ENCODE data around the gene IDS. TPM values are rescaled to one million over a fixed set of nuclear protein-coding genes. Genes with fewer than 3 reads are reported as not detected.

Gene IDS
- total RNA-seq, 1 experiment from 2014 or later = 263 TPM

DNA sequence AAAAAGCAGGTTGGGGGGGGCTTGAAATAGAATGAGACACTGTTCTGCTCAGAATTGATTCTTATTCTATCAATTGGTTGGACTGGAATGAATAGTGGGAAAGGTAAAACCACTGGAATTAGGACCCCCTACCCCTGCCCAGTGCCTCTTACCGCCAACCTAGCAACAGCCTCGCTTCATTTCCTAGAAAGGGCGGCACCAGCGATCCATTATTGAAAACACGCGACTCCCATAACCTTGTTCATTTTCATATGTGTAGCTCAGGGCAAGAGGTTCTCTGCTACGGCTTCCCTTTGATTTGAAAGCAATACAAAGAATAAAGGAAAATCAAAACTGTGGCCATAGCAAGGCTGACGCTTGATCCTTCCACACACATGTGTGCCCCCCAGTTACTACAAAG, 33.7 kb downstream of the IDS start:
- no peak for DNase-seq
- H3K9ac ChIP-seq (ENCODE audit: low read length) = no peak overlapping the region
- H3K36me3 ChIP-seq (ENCODE audit: insufficient read depth, low read length) = no peaks in the 10 kb centered on the region
- no peak overlapping the region for H3K27ac ChIP-seq (ENCODE audit: low read length)
- H2AFZ ChIP-seq (ENCODE audit: low read length) = no peak overlapping the region
- peaks cover 6% of the 10 kb centered on the region; the same call in 1 of the 2 replicates for H3K4me1 ChIP-seq (ENCODE audit: low read length)
- H3K79me2 ChIP-seq (ENCODE audit: low read length) = no peaks in the 10 kb centered on the region
- H3K4me3 ChIP-seq (ENCODE audit: low read length) = no peak overlapping the region
- no peaks in the 10 kb centered on the region for H4K20me1 ChIP-seq (ENCODE audit: insufficient read depth, low read depth, low read length)
- H3K4me2 ChIP-seq (ENCODE audit: low read depth, low read length, poor library complexity, severe bottlenecking) = no peak overlapping the region
- no peaks in the 10 kb centered on the region for H3K9me3 ChIP-seq (ENCODE audit: low read length)
- no peaks in the 10 kb centered on the region for H3K9me2 ChIP-seq (replicated peaks; ENCODE audit: insufficient read depth, low read length)
- H3K27me3 ChIP-seq (ENCODE audit: low read length) = no peaks in the 10 kb centered on the region

DNA sequence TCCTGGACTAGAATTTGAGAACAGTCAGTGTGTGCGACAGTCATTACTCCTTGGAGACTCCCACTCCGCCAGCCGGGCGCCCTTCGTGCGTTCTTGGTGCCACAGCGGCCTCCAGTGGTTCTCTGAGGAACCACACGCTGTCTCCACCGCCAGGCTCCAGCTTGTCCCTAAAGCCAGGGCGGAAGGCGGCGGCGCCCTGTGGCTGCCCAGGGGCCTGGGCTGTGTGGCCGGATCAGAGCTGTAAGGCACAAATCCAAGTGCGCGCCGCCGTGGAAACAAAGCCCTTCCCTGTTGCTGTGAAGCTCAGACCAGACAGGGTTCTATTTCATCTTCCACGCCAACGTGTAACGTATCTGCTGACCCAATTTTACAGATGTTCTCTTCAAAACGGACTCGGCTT, 34.2 kb downstream of the IDS start:
- H3K79me2 ChIP-seq (ENCODE audit: low read length) = no peaks in the 10 kb centered on the region
- peak; percentile 87 for DNase-seq
- H3K4me1 ChIP-seq (ENCODE audit: low read length) = peaks cover 6% of the 10 kb centered on the region; the same call in 1 of the 2 replicates
- H4K20me1 ChIP-seq (ENCODE audit: insufficient read depth, low read depth, low read length) = no peaks in the 10 kb centered on the region
- no peaks in the 10 kb centered on the region for H3K36me3 ChIP-seq (ENCODE audit: insufficient read depth, low read length)
- H3K9me2 ChIP-seq (replicated peaks; ENCODE audit: insufficient read depth, low read length) = no peaks in the 10 kb centered on the region
- H3K4me3 ChIP-seq (ENCODE audit: low read length) = no peak overlapping the region
- no peaks in the 10 kb centered on the region for H3K27me3 ChIP-seq (ENCODE audit: low read length)
- H3K9me3 ChIP-seq (ENCODE audit: low read length) = no peaks in the 10 kb centered on the region
- H3K9ac ChIP-seq (ENCODE audit: low read length) = no peak overlapping the region
- H3K27ac ChIP-seq (ENCODE audit: low read length) = no peak overlapping the region
- H2AFZ ChIP-seq (ENCODE audit: low read length) = no peak overlapping the region
- no peak overlapping the region for H3K4me2 ChIP-seq (ENCODE audit: low read depth, low read length, poor library complexity, severe bottlenecking)

DNA sequence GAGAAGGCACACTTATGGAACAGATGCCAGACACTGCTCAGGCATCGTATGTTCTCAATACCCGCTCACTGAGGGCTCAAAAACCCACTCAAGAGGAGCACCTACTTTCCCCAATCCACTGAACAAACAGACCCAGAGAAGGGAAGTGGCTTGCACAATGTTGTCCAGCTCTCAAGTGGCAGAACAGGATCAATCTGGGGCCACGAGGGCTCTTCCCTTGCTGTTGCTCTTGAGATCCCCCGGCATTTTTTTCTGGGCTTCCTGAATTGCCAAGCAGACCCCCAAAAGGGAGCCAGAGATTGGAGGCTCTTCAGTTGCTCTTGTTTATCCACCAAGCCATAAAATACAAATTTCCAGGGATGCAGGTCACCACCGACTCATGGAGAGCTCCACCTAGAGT, 35.7 kb downstream of the IDS start:
- Histone ChIP-seq H3K4me1 (ENCODE audit: low read length) (peaks cover under 1% of the 10 kb centered on the region; the same call in 1 of the 2 replicates), H3K79me2 (ENCODE audit: low read length) (no peaks in the 10 kb centered on the region), H3K9me3 (ENCODE audit: low read length) (no peaks in the 10 kb centered on the region), H4K20me1 (ENCODE audit: insufficient read depth, low read depth, low read length) (no peaks in the 10 kb centered on the region), H3K4me2 (ENCODE audit: low read depth, low read length, poor library complexity, severe bottlenecking) (no peak overlapping the region), H3K9ac (ENCODE audit: low read length) (no peak overlapping the region), H3K4me3 (ENCODE audit: low read length) (no peak overlapping the region), H3K27me3 (ENCODE audit: low read length) (no peaks in the 10 kb centered on the region), H3K9me2 (replicated peaks; ENCODE audit: insufficient read depth, low read length) (no peaks in the 10 kb centered on the region), H3K36me3 (ENCODE audit: insufficient read depth, low read length) (no peaks in the 10 kb centered on the region), H2AFZ (ENCODE audit: low read length) (no peak overlapping the region), H3K27ac (ENCODE audit: low read length) (no peak overlapping the region)
- DNase-seq = no peak

DNA sequence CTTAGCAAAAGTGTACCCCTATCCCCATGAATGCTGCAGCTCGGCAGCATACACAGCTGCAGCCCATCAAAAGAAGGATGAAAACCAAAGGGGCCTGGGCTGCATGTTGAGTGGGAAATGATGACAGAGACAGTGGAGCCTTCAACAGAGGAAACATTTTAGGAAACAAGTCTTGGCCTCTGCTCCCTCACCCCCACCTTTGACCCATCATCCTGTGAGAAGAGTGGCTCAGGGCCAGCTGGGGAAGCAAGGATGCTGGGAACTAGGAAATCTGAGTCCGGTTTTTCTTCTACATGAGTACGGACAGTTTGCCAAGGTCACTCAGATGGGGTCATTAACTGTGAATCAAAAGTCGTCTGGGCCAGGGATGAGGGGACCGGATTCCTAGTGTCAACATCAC, 37.2 kb downstream of the IDS start:
- Histone ChIP-seq H3K9me2 (replicated peaks; ENCODE audit: insufficient read depth, low read length) (no peaks in the 10 kb centered on the region), H3K4me2 (ENCODE audit: low read depth, low read length, poor library complexity, severe bottlenecking) (no peak overlapping the region)
- DNase-seq = no peak

DNA sequence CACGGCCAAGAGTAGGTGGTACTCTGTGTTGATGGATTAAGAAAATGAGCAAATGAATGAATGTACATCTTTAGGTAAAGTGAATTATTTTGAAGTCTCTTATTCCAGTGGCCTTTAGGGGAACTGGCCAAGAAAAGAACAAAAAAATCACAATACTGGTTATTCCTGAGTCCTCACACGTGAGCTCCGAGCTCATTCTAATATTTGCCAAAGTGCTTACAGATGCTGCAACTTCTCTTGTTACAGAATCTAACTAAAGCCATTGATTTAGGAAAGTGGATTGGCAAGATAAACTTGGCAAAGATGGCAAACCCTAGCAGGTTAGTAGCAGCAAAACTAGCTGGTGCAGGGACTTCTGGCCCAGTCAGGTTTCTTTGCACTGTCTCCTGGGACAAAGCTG, 37.6 kb downstream of the IDS start:
- no peak overlapping the region for H3K4me3 ChIP-seq (ENCODE audit: low read length)
- DNase-seq = no peak
- no peak overlapping the region for H3K4me2 ChIP-seq (ENCODE audit: low read depth, low read length, poor library complexity, severe bottlenecking)
- no peaks in the 10 kb centered on the region for H3K9me2 ChIP-seq (replicated peaks; ENCODE audit: insufficient read depth, low read length)
- H3K4me1 ChIP-seq (ENCODE audit: low read length) = no peaks in the 10 kb centered on the region
- no peak overlapping the region for H2AFZ ChIP-seq (ENCODE audit: low read length)
- no peaks in the 10 kb centered on the region for H3K27me3 ChIP-seq (ENCODE audit: low read length)
- no peak overlapping the region for H3K9ac ChIP-seq (ENCODE audit: low read length)
- no peaks in the 10 kb centered on the region for H3K36me3 ChIP-seq (ENCODE audit: insufficient read depth, low read length)
- H3K9me3 ChIP-seq (ENCODE audit: low read length) = no peaks in the 10 kb centered on the region
- no peaks in the 10 kb centered on the region for H4K20me1 ChIP-seq (ENCODE audit: insufficient read depth, low read depth, low read length)
- H3K27ac ChIP-seq (ENCODE audit: low read length) = no peak overlapping the region
- H3K79me2 ChIP-seq (ENCODE audit: low read length) = no peaks in the 10 kb centered on the region

More for the DNA sequence above, 37.2 kb downstream of the IDS start:
- no peaks in the 10 kb centered on the region for H3K79me2 ChIP-seq (ENCODE audit: low read length)
- no peaks in the 10 kb centered on the region for H3K36me3 ChIP-seq (ENCODE audit: insufficient read depth, low read length)
- no peak overlapping the region for H3K27ac ChIP-seq (ENCODE audit: low read length)
- H3K4me3 ChIP-seq (ENCODE audit: low read length) = no peak overlapping the region
- H3K4me1 ChIP-seq (ENCODE audit: low read length) = no peaks in the 10 kb centered on the region
- H3K9me3 ChIP-seq (ENCODE audit: low read length) = no peaks in the 10 kb centered on the region
- no peaks in the 10 kb centered on the region for H4K20me1 ChIP-seq (ENCODE audit: insufficient read depth, low read depth, low read length)
- H3K27me3 ChIP-seq (ENCODE audit: low read length) = no peaks in the 10 kb centered on the region
- H2AFZ ChIP-seq (ENCODE audit: low read length) = no peak overlapping the region
- no peak overlapping the region for H3K9ac ChIP-seq (ENCODE audit: low read length)

DNA sequence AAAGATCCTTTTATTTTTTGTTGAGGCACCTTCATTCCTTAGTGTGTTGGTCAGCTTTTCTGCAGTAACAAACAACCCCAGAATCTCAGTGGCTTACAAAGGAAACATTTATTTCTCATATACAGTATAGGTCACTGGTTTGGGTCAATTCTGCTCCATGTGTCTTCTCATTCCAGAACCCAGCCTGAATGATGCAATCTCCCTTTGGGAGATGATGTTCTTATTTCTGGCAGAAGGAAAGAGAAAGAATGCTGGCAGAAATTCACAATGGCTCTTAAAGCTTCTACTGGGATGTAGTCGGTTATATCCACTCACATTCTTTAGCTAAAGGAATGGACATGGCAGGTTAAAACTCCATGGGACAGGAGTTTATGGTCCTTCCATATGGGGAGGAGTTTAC, 42.3 kb downstream of the IDS start:
- H3K4me1 ChIP-seq (ENCODE audit: low read length) = no peaks in the 10 kb centered on the region
- no peak overlapping the region for H2AFZ ChIP-seq (ENCODE audit: low read length)
- no peaks in the 10 kb centered on the region for H3K9me2 ChIP-seq (replicated peaks; ENCODE audit: insufficient read depth, low read length)
- H3K4me3 ChIP-seq (ENCODE audit: low read length) = no peak overlapping the region
- no peaks in the 10 kb centered on the region for H3K9me3 ChIP-seq (ENCODE audit: low read length)
- H3K4me2 ChIP-seq (ENCODE audit: low read depth, low read length, poor library complexity, severe bottlenecking) = no peak overlapping the region
- H3K27ac ChIP-seq (ENCODE audit: low read length) = no peak overlapping the region
- no peak overlapping the region for H3K9ac ChIP-seq (ENCODE audit: low read length)
- H4K20me1 ChIP-seq (ENCODE audit: insufficient read depth, low read depth, low read length) = no peaks in the 10 kb centered on the region
- no peaks in the 10 kb centered on the region for H3K79me2 ChIP-seq (ENCODE audit: low read length)
- H3K27me3 ChIP-seq (ENCODE audit: low read length) = no peaks in the 10 kb centered on the region
- no peaks in the 10 kb centered on the region for H3K36me3 ChIP-seq (ENCODE audit: insufficient read depth, low read length)
- DNase-seq = no peak

DNA sequence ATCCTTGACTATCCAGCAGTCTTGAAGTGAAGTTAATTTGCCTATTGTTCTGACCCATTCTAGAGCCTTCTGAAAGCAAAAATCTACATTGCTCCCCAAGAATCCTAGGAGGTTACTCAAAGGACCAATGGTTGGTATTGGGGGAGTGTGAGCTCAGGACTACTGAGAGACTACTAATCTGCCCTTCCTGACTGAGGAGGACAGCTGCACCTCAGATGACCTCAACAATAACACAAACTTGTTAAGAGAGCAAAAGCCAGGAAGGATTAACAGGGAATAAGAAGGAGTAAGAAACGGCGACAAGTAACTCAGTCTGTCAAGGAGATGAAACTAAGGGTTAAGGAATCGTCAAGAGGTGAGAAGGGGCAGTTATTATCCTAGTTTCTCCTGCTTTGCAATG, 43.4 kb downstream of the IDS start:
- Histone ChIP-seq H3K9ac (ENCODE audit: low read length) (no peak overlapping the region), H4K20me1 (ENCODE audit: insufficient read depth, low read depth, low read length) (no peaks in the 10 kb centered on the region), H2AFZ (ENCODE audit: low read length) (no peak overlapping the region), H3K27ac (ENCODE audit: low read length) (no peak overlapping the region), H3K36me3 (ENCODE audit: insufficient read depth, low read length) (no peaks in the 10 kb centered on the region), H3K27me3 (ENCODE audit: low read length) (no peaks in the 10 kb centered on the region), H3K9me3 (ENCODE audit: low read length) (no peaks in the 10 kb centered on the region), H3K4me2 (ENCODE audit: low read depth, low read length, poor library complexity, severe bottlenecking) (no peak overlapping the region), H3K4me1 (ENCODE audit: low read length) (no peaks in the 10 kb centered on the region), H3K9me2 (replicated peaks; ENCODE audit: insufficient read depth, low read length) (no peaks in the 10 kb centered on the region), H3K79me2 (ENCODE audit: low read length) (no peaks in the 10 kb centered on the region), H3K4me3 (ENCODE audit: low read length) (no peak overlapping the region)
- no peak for DNase-seq

DNA sequence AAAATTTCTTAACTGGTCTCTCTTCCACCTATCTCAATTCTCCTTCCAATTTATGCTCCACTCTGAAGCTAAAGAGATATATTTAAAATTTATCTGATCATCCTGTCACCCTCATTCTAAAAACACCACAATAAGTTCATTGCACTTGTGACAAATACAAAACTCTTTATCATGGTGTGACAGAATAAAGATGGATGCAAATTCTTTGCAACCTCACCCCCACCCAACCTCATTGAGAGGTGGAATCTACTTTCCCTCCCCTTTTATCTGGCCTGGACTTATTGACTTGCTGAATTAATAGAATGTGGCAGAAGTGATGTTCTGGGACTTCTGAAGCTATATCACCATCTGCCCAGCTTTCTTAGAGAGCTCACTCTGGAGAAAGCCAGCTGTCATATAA, 46.5 kb downstream of the IDS start:
- H3K27ac ChIP-seq (ENCODE audit: low read length) = no peak overlapping the region
- no peak overlapping the region for H2AFZ ChIP-seq (ENCODE audit: low read length)
- no peak overlapping the region for H3K4me3 ChIP-seq (ENCODE audit: low read length)
- H4K20me1 ChIP-seq (ENCODE audit: insufficient read depth, low read depth, low read length) = no peaks in the 10 kb centered on the region
- DNase-seq = no peak
- no peak overlapping the region for H3K4me2 ChIP-seq (ENCODE audit: low read depth, low read length, poor library complexity, severe bottlenecking)
- no peaks in the 10 kb centered on the region for H3K27me3 ChIP-seq (ENCODE audit: low read length)
- no peaks in the 10 kb centered on the region for H3K4me1 ChIP-seq (ENCODE audit: low read length)
- H3K36me3 ChIP-seq (ENCODE audit: insufficient read depth, low read length) = no peaks in the 10 kb centered on the region
- H3K9me3 ChIP-seq (ENCODE audit: low read length) = no peaks in the 10 kb centered on the region
- no peaks in the 10 kb centered on the region for H3K79me2 ChIP-seq (ENCODE audit: low read length)
- H3K9me2 ChIP-seq (replicated peaks; ENCODE audit: insufficient read depth, low read length) = no peaks in the 10 kb centered on the region
- H3K9ac ChIP-seq (ENCODE audit: low read length) = no peak overlapping the region

Measured in Karpas-422 (cell line).